ENCODE measurements around the gene SAMD4A.

SAMD4A gene

GRCh38 chr14:54567224-54567638 lies 303 bp downstream of the SAMD4A start:
- DNase-seq, result no peak

- DNase-seq, result peak; percentile 15 to 27
These were observed 972 bp downstream of the SAMD4A start for GRCh38 chr14:54567639-54568561.

- DNase-seq, result no peak
These were observed 2.1 kb downstream of the SAMD4A start for GRCh38 chr14:54568821-54569595.

- no peak for DNase-seq
These were observed 3.1 kb downstream of the SAMD4A start for GRCh38 chr14:54570047-54570446.

- no peak for DNase-seq
These were observed 3.9 kb downstream of the SAMD4A start for GRCh38 chr14:54570631-54571415.

- DNase-seq, result peak; percentile 33 to 34
These were observed 5.4 kb downstream of the SAMD4A start for GRCh38 chr14:54572316-54572715.

- DNase-seq, result no peak
These were observed 7.6 kb downstream of the SAMD4A start for GRCh38 chr14:54574528-54574927.

- DNase-seq, result no peak
These were observed 10.6 kb downstream of the SAMD4A start for GRCh38 chr14:54577494-54577893.

- DNase-seq, result no peak
These were observed 11.0 kb downstream of the SAMD4A start for GRCh38 chr14:54577977-54578376.

- no peak for DNase-seq
These were observed 12.7 kb downstream of the SAMD4A start for GRCh38 chr14:54579621-54580020.

GRCh38 chr14:54580933-54581332 lies 14.0 kb downstream of the SAMD4A start:
- DNase-seq, result no peak

GRCh38 chr14:54582334-54582733 lies 15.4 kb downstream of the SAMD4A start:
- DNase-seq, result no peak

GRCh38 chr14:54584097-54584496 lies 17.2 kb downstream of the SAMD4A start:
- DNase-seq, result no peak

- DNase-seq, result no peak
These were observed 18.3 kb downstream of the SAMD4A start for GRCh38 chr14:54585214-54585613.

- DNase-seq, result no peak
These were observed 22.1 kb downstream of the SAMD4A start for GRCh38 chr14:54589076-54589475.

GRCh38 chr14:54589843-54590242 lies 22.9 kb downstream of the SAMD4A start:
- no peak for DNase-seq

GRCh38 chr14:54590481-54590880 lies 23.6 kb downstream of the SAMD4A start:
- DNase-seq, result no peak

GRCh38 chr14:54591461-54591860 lies 24.5 kb downstream of the SAMD4A start:
- no peak for DNase-seq

GRCh38 chr14:54591866-54592265 lies 24.9 kb downstream of the SAMD4A start:
- DNase-seq, result no peak

- DNase-seq, result no peak
These were observed 26.9 kb downstream of the SAMD4A start for GRCh38 chr14:54593860-54594259.

- no peak for DNase-seq
These were observed 27.6 kb downstream of the SAMD4A start for GRCh38 chr14:54594537-54594936.

GRCh38 chr14:54597795-54598443 lies 31.0 kb downstream of the SAMD4A start:
- DNase-seq, result no peak
